Mesothelial cell of epicardium (in vitro differentiated cells): ENCODE data around the gene REPIN1. TPM values are rescaled to one million over a fixed set of nuclear protein-coding genes. Genes with fewer than 3 reads are reported as not detected.

ENCODE experiments used
- DNase-seq, 2 experiments: peaks; one replicate each; pipeline ENCODE4 v3.0.0; 2021; ENCODE audit warnings: low spot score in 2 of 2; ENCODE audit not compliant: unreplicated experiment in 2 of 2
- H3K27ac Mint-ChIP-seq: 2 replicates; pipeline ENCODE4 v1.8.0; 2021; ENCODE audit warnings: mixed read lengths
- H3K27me3 Mint-ChIP-seq: 2 replicates; pipeline ENCODE4 v1.8.0; 2021; ENCODE audit warnings: low read depth, mixed read lengths
- H3K36me3 Mint-ChIP-seq: 2 replicates; pipeline ENCODE4 v1.8.0; 2021; ENCODE audit warnings: mixed read lengths
- H3K4me1 Mint-ChIP-seq: 2 replicates; pipeline ENCODE4 v1.8.0; 2021; ENCODE audit warnings: mixed read lengths
- H3K4me3 Mint-ChIP-seq: 2 replicates; pipeline ENCODE4 v1.8.0; 2021; ENCODE audit warnings: mild to moderate bottlenecking, moderate library complexity, mixed read lengths
- H3K9me3 Mint-ChIP-seq: 2 replicates; pipeline ENCODE4 v1.8.0; 2021; ENCODE audit warnings: mixed read lengths
- total RNA-seq: library from RNA; stranded (reverse); gene quantifications from 3 replicates; pipeline ENCODE4 v1.2.1, GENCODE V29; 2021
- TF ChIP-seq, protein P1 (sequence below): fragments of 200-600 bp; sonication (generic); IDR thresholded peaks from one replicate; pipeline ENCODE4 v1.5.0; 2021; ENCODE audit warnings: antibody characterized with exemption; ENCODE audit not compliant: unreplicated experiment

REPIN1 gene
- total RNA-seq, 1 donor from 2014 or later: 148 TPM

DNA sequence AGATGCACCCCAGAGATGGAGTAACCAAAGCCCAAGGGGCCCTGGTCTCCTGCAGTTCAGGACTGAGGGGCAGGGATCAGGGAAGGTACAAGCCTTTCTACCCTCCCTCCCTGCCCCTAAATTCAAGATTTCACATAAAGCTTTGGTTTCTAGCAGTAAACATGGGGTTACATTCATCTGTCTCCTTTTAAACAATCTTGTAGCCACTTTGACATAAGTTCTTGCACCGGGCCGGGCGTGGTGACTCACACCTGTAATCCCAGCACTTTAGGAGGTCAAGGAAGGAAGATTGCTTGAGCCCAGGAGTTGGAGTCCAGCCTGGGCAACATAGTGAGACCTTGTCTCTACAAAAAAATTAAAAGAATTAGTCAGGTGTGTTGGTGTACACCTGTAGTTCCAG is 41.3 kb upstream of the REPIN1 start:
- H3K27me3 Mint-ChIP-seq: no peaks in the 10 kb centered on the region

DNA sequence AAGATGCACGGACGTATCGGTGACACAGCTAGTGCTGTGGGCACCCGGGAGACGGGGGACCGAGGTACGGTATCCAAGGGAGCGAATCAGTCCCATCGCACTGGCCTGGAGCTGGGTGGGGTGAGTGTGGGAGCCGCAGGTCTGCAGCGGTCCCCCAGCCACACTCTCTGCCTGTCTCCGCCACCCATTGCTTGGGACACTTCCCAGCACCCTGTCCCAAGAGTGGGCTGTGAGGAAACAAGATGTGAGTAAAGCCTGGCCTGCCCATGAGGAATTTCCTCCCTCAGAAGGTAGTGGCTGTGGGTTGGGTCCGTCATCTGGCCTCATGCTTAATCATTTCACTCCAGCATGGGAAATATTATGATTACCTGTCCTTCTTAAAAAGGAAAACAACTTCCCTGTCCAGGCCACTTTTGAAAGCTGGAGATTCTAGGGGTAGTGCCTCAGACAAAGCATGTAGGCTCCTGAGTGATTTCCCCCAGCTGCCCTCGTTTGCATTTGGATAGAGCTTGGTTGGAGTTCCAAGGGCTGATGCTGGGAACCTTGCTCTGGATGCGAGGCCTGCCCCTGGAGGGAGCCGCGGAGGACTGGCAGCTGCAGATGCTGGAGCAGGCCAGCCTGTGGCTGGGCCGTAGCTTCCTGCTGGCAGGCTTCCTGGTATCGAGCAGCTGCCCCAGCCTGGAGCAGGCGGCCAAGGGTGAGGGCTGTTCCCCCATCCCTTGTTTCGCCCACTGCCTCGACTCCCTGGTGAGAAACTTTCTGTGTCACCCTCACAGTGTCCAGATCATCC is 39.1 kb upstream of the REPIN1 start:
- DNase-seq: no peak
- no peak overlapping the region for H3K27ac Mint-ChIP-seq
- H3K4me3 Mint-ChIP-seq: no peak overlapping the region
- no peaks in the 10 kb centered on the region for H3K4me1 Mint-ChIP-seq
- no peaks in the 10 kb centered on the region for H3K27me3 Mint-ChIP-seq
- no peaks in the 10 kb centered on the region for H3K9me3 Mint-ChIP-seq
- no peaks in the 10 kb centered on the region for H3K36me3 Mint-ChIP-seq
- TF ChIP-seq, protein P1, sequence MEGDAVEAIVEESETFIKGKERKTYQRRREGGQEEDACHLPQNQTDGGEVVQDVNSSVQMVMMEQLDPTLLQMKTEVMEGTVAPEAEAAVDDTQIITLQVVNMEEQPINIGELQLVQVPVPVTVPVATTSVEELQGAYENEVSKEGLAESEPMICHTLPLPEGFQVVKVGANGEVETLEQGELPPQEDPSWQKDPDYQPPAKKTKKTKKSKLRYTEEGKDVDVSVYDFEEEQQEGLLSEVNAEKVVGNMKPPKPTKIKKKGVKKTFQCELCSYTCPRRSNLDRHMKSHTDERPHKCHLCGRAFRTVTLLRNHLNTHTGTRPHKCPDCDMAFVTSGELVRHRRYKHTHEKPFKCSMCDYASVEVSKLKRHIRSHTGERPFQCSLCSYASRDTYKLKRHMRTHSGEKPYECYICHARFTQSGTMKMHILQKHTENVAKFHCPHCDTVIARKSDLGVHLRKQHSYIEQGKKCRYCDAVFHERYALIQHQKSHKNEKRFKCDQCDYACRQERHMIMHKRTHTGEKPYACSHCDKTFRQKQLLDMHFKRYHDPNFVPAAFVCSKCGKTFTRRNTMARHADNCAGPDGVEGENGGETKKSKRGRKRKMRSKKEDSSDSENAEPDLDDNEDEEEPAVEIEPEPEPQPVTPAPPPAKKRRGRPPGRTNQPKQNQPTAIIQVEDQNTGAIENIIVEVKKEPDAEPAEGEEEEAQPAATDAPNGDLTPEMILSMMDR: no peak

More for the DNA sequence above, 41.3 kb upstream of the REPIN1 start:
- DNase-seq: no peak
- Mint-ChIP-seq H3K4me1 (no peaks in the 10 kb centered on the region), H3K27ac (no peak overlapping the region), H3K4me3 (no peak overlapping the region), H3K9me3 (no peaks in the 10 kb centered on the region), H3K36me3 (no peaks in the 10 kb centered on the region)
- TF ChIP-seq, protein P1: no peak

DNA sequence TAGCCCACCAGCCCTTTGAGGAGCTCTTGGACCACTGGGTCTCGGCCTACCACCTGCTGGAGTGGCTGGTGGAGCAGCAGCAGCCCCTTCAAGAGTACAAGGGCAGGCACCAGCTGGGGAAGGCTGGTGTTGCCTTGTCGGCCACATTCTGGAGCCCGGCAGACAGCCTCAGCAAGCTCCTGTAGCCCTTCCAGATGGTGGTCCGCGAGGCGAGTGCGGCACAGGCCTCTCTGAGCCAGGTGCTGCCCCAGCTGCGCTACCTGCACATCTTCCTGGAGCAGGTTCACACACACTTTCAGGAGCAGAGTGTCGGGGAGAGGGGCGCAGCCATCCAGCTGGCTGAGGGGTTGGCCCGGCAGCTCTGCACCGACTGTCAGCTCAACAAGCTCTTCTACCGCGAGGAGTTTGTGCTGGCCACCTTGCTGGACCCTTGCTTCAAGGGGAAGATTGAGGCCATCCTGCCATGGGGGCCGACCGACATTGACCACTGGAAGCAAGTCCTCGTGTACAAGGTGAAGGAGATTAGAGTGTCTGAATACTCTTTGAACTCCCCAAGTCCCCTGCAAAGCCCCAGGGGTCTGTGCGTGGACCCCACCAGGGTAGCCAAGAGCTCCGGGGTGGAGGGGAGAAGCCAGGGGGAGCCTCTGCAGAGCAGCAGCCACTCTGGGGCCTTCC is 38.3 kb upstream of the REPIN1 start:
- H3K4me3 Mint-ChIP-seq: no peak overlapping the region

GRCh38 chr7:150332852-150333635 is 35.6 kb upstream of the REPIN1 start:
- Mint-ChIP-seq H3K36me3 (no peaks in the 10 kb centered on the region), H3K4me3 (no peak overlapping the region), H3K27ac (no peak overlapping the region), H3K27me3 (no peaks in the 10 kb centered on the region), H3K4me1 (peaks cover 8% of the 10 kb centered on the region), H3K9me3 (no peaks in the 10 kb centered on the region)
- DNase-seq: no peak
- TF ChIP-seq, protein P1: no peak

More for the DNA sequence above, 38.3 kb upstream of the REPIN1 start:
- no peak overlapping the region for H3K27ac Mint-ChIP-seq
- H3K9me3 Mint-ChIP-seq: no peaks in the 10 kb centered on the region
- TF ChIP-seq, protein P1: no peak
- no peaks in the 10 kb centered on the region for H3K27me3 Mint-ChIP-seq
- no peaks in the 10 kb centered on the region for H3K36me3 Mint-ChIP-seq
- DNase-seq: no peak
- H3K4me1 Mint-ChIP-seq: peaks cover 4% of the 10 kb centered on the region

DNA sequence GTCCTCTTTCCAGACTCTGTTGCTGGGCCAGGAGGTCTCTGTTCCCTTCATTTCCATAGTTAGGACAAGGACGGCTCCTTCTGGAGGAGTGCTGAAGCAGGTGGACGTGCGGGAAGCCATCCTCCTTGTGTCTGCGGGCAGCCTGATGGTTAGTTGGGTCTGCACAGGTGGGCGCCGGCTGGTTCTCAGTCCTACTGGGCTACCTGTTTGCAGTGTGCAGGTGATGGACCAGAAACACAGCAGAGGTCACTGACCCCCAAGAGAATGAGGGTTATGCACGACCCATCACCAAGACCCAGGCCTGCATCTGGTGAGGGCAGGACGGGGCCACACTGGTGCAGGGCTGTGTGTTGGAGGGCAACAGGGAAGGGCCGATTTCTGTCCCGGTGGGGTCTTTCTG is 35.0 kb upstream of the REPIN1 start:
- DNase-seq: no peak
- Mint-ChIP-seq H3K4me3 (no peak overlapping the region), H3K36me3 (no peaks in the 10 kb centered on the region), H3K9me3 (no peaks in the 10 kb centered on the region), H3K4me1 (peaks cover 9% of the 10 kb centered on the region), H3K27me3 (no peaks in the 10 kb centered on the region), H3K27ac (no peak overlapping the region)
- TF ChIP-seq, protein P1: no peak
